T-cell (primary cell): ENCODE data around the gene MAU2. TPM values are rescaled to one million over a fixed set of nuclear protein-coding genes. Genes with fewer than 3 reads are reported as not detected.
A peak's percentile ranks its signal among the peaks of the same experiment; 100 is the strongest.

Source experiments
- ATAC-seq, 4 experiments: fragments of 200-7000 bp in 3 of 4; fragments of 150-1000 bp in 1 of 4; cut with Tn5 transposase; replicated peaks in 1 of 4; 1 replicate in 3 of 4; 2 replicates in 1 of 4; pipeline ENCODE4 v1.10.0; 2021; ENCODE audit warnings: moderate library complexity in 3 of 4, mild to moderate bottlenecking in 2 of 4, moderate number of reproducible peaks in 1 of 4
- CTCF ChIA-PET, 2 donors: fragments of 300-600 bp; sonication (Branson Sonifier 250); formaldehyde crosslinking; loops; one replicate each; lab custom pipeline; 2022; ENCODE audit warnings: antibody characterized with exemption in 2 of 2; lab: Charles Lee
- POLR2A ChIA-PET, 2 donors: fragments of 300-600 bp; sonication (Branson Sonifier 250); formaldehyde crosslinking; loops; one replicate each; lab custom pipeline; 2022; ENCODE audit warnings: antibody characterized with exemption in 2 of 2; lab: Charles Lee
- DNase-seq, 35 experiments: peaks; one replicate each; pipeline versions ENCODE4 v3.0.0 to v3.0.0-alpha.2; 2013 to 2023
- H3K27ac ChIP-seq: one replicate; pipeline ENCODE4 v1.5.1; 2013; ENCODE audit warnings: low read length
- H3K27me3 ChIP-seq, 2 experiments: replicated peaks in 1 of 2; 1 replicate in 1 of 2; 2 replicates in 1 of 2; pipeline versions ENCODE4 v1.6.1 to v1.7.0; 2013; ENCODE audit warnings: low read length in 1 of 2, mixed read lengths in 1 of 2; ENCODE audit not compliant: control insufficient read depth in 2 of 2, insufficient read depth in 2 of 2; ENCODE audit errors: extremely low read depth in 1 of 2
- H3K36me3 ChIP-seq, 2 donors: 1 replicate in 1 of 2; 2 replicates in 1 of 2; pipeline versions ENCODE4 v1.6.1 to v1.7.0; 2013; ENCODE audit warnings: low read length in 1 of 2; ENCODE audit not compliant: control insufficient read depth in 2 of 2, insufficient read depth in 1 of 2; ENCODE audit errors: extremely low read depth in 1 of 2
- H3K4me1 ChIP-seq, 2 experiments: 1 replicate in 1 of 2; 2 replicates in 1 of 2; pipeline versions ENCODE4 v1.6.1 to v1.7.0; 2013; ENCODE audit warnings: low read length in 2 of 2, mixed read lengths in 1 of 2; ENCODE audit not compliant: insufficient read depth in 2 of 2, control insufficient read depth in 1 of 2; ENCODE audit errors: extremely low read depth in 1 of 2
- H3K4me3 ChIP-seq, 2 donors: 1 replicate in 1 of 2; 2 replicates in 1 of 2; pipeline versions ENCODE4 v1.5.1 to v1.7.0; 2013; ENCODE audit warnings: mild to moderate bottlenecking in 2 of 2, low read length in 1 of 2, moderate library complexity in 1 of 2; ENCODE audit not compliant: control insufficient read depth in 1 of 2; ENCODE audit errors: extremely low read depth in 1 of 2
- H3K9me3 ChIP-seq: 2 replicates; pipeline ENCODE4 v1.7.0; 2013
- H3K27ac Mint-ChIP-seq, 2 donors: one replicate each; pipeline ENCODE4 v1.8.0; 2020 to 2021; ENCODE audit warnings: mild to moderate bottlenecking in 2 of 2, mixed read lengths in 2 of 2
- H3K27me3 Mint-ChIP-seq, 2 donors: one replicate each; pipeline ENCODE4 v1.8.0; 2021 to 2022; ENCODE audit warnings: mixed read lengths in 2 of 2
- H3K36me3 Mint-ChIP-seq: one replicate; pipeline ENCODE4 v1.8.0; 2021; ENCODE audit warnings: mixed read lengths
- H3K4me1 Mint-ChIP-seq, 3 donors: one replicate each; pipeline ENCODE4 v1.8.0; 2020 to 2022; ENCODE audit warnings: mixed read lengths in 3 of 3, mild to moderate bottlenecking in 1 of 3
- H3K4me3 Mint-ChIP-seq, 3 donors: one replicate each; pipeline ENCODE4 v1.8.0; 2020 to 2022; ENCODE audit warnings: mild to moderate bottlenecking in 3 of 3, mixed read lengths in 3 of 3, moderate library complexity in 3 of 3
- H3K9me3 Mint-ChIP-seq, 3 donors: one replicate each; pipeline ENCODE4 v1.8.0; 2020 to 2022; ENCODE audit warnings: mixed read lengths in 3 of 3
- WGBS: methylation state at CpG from one replicate; pipeline ENCODE4 v1.1.5; 2013; ENCODE audit warnings: missing lambda C conversion rate; ENCODE audit not compliant: insufficient coverage; 5-methylcytosine and 5-hydroxymethylcytosine counted together
- total RNA-seq, 35 experiments: library from RNA in 6 of 35; stranded (reverse) in 6 of 35; fragments of 120-200 nt in 1 of 35; gene quantifications; one replicate each; pipeline versions ENCODE4 v1.2.1 to v1.2.4 and lab custom pipeline; 2013 to 2026

Gene MAU2
- total RNA-seq, 5 donors from 2014 or later (not counting 1 experiment from before 2014, with no cell fraction given), result 143 to 159 (median 150) TPM

DNA sequence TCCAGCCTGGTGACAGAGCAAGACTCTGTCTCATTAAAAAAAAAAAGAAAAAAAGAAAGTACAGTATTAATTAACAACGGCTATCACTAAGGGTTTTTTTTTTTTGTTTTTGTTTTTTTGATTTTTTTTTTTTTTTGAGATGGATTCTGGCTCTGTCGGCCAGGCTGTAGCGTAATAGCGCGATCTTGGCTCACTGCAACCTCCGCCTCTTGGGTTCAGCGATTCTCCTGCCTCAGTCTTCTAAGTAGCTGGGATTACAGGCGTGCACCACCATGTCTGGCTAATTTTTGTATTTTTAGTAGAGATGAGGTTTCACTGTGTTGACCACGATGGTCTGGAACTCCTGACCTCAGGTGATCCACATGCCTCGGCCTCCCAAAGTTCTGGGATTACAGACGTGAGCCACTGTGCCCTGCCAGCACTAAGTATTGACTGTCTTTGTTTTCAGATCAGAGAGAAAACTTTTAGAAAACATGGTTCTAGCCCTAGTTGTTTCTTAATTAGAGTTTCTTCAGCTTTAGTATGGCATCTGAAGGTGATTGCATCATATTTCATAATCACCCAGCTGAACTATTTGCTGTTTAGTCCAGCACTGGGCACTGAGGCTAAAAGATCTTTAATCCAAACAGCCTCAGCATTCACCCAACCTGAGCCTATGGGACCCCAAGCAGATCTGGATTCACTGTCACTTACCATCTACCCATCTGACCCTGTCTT is 82.2 kb downstream of the MAU2 start:
- Histone ChIP-seq H3K27ac (no peak overlapping the region), H3K4me3 (no peak overlapping the region), H3K27me3 (no peaks in the 10 kb centered on the region), H3K4me1 (peaks cover 10 to 21% of the 10 kb centered on the region in 2 experiments), H3K36me3 (no peaks in the 10 kb centered on the region), H3K9me3 (no peaks in the 10 kb centered on the region)
- H3K36me3 Mint-ChIP-seq, result no peaks in the 10 kb centered on the region
- no peak for DNase-seq
- ATAC-seq, result no peak
- peak overlapping the region; percentile 72 to 79 for H3K27ac Mint-ChIP-seq
- no peaks in the 10 kb centered on the region for H3K27me3 Mint-ChIP-seq
- H3K9me3 Mint-ChIP-seq, result no peaks in the 10 kb centered on the region
- CTCF ChIA-PET, result interaction anchor here (1.4 to 2.1 kb wide), 2 partner anchors 86 to 87 kb away, joined by 8 to 9 read pairs; no protein-coding TSS in a partner anchor
- 100% methylated on average over 6 of the region's 11 CpGs for WGBS
- H3K4me3 Mint-ChIP-seq, result no peak overlapping the region
- POLR2A ChIA-PET, result interaction anchor here in 1 of 2 donors (0.7 kb wide), 1 partner anchor 386 kb away, joined by 4 read pairs; no protein-coding TSS in a partner anchor
- H3K4me1 Mint-ChIP-seq, result peaks cover 45 to 55% (median 52%) of the 10 kb centered on the region in 3 donors

DNA sequence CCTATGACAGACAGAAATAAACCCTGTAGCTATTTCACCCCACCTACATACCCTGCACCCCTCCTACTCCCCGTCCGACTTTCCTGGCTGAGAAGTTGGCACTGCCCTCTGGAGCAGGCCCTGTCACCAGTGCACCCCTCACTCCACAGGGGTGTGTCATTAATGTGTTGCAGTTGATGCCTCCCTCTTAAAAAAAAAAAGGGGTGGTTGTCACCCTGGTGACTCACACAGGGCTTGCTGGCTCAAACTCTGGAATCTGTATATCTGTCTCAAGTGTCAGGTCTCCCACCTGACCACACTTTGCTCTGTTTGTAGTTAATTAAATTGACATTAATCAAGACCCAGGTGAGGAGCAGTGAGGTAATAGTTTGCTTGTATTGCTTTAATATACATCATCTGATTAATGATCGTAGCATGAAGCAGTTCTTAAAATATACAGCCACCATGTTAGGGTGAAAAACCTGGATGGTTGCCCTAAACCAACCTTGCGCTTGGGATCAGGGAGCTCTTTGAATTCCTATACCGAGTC is 82.8 kb downstream of the MAU2 start:
- no peak for DNase-seq
- no peak for ATAC-seq
- Mint-ChIP-seq H3K4me1 (peaks cover 52 to 61% (median 58%) of the 10 kb centered on the region in 3 donors), H3K36me3 (no peaks in the 10 kb centered on the region), H3K27ac (peak overlapping the region; percentile 72 to 79), H3K4me3 (peak overlapping the region; percentile 37 to 95 (median 54)), H3K9me3 (no peaks in the 10 kb centered on the region), H3K27me3 (no peaks in the 10 kb centered on the region)
- no peaks in the 10 kb centered on the region for H3K27me3 ChIP-seq
- POLR2A ChIA-PET, result interaction anchor here in 1 of 2 donors (0.9 kb wide), 1 partner anchor 44 kb away, joined by 3 read pairs; no protein-coding TSS in a partner anchor
- no peak overlapping the region for H3K4me3 ChIP-seq
- CTCF ChIA-PET, result interaction anchor here in 1 of 2 donors (1.0 kb wide), 1 partner anchor 39 kb away, joined by 3 read pairs; no protein-coding TSS in a partner anchor
- WGBS, result 85% methylated on average over 2 of the region's 5 CpGs
- H3K4me1 ChIP-seq, result peaks cover 13 to 21% of the 10 kb centered on the region in 2 experiments
- H3K36me3 ChIP-seq, result no peaks in the 10 kb centered on the region
- peak overlapping the region; percentile 11 for H3K27ac ChIP-seq
- H3K9me3 ChIP-seq, result no peaks in the 10 kb centered on the region

DNA sequence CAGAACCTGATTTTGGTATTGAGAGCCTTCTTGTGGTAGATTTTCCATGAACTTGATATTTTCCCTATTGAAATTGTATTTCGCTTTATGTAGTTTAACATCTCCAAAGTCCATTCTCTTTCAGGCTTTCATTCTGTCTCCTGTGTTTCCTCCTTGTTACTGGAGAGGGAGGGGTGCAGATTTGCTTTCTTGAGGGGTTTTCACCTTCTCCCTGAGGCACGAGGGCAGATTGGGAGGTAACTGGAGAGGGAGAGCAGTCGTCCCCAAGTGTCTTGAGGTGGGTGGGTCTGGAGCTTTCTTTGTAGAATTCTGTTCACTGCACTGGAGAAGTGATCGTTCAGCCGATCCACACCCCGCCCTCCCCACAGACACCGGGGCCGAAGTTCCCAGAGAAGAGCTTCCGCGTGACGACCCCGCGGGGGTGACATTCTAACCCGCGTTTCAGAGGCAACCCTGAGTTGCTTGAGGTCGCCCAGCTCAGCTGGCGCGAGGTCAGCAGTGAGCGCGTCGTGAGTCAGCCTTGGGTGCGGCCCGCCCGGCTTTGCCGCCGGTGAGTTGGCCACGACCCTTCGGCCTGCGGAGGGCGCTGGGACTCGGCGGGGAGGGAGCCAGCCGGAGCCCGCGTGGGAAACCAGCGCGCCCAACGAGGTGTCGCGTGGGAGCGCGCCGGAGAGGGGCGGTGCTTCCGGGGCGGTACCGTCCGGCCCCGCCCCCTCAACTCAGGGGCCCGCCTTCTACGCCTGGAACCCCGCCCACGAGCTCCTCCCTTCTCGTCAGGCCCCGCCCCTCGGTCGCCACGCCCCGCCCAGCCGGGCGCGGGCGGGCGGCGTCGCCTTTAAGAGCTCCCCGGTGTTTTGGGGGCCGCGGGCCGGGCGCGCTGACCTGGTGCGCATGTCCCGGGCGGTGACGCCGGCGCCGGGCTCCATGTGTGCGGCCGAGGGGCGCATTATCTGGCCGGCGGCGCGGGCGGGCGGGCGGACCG is 84.5 kb downstream of the MAU2 start, which contains the start of gene GATAD2A:
TSS of gene GATAD2A (plus strand) at position 797 of the 982 bp plus-strand sequence. CDS start 59,671 bp downstream, outside the sequence.
- Histone ChIP-seq H3K4me3 (peak within 1 kb of the TSS; percentile 68 to 69), H3K27ac (peak within 1 kb of the TSS; percentile 76), H3K27me3 (no peaks in the 10 kb centered on the region), H3K36me3 (no peaks in the 10 kb centered on the region), H3K9me3 (no peaks in the 10 kb centered on the region), H3K4me1 (peaks cover 13 to 38% of the 10 kb centered on the region in 2 experiments)
- Mint-ChIP-seq H3K4me1 (peaks cover 59 to 69% (median 65%) of the 10 kb centered on the region in 3 donors), H3K36me3 (no peaks in the 10 kb centered on the region), H3K9me3 (no peaks in the 10 kb centered on the region), H3K4me3 (peak within 1 kb of the TSS; percentile 95), H3K27ac (peak within 1 kb of the TSS; percentile 91 to 95), H3K27me3 (no peaks in the 10 kb centered on the region)
- DNase-seq, result peak; percentile 72 to 95 (median 86)
- ChIA-PET POLR2A (interaction anchor here (0.6 to 0.9 kb wide), 9 partner anchors 10 to 338 kb away, joined by 3 to 7 read pairs (median 3); no protein-coding TSS in a partner anchor), CTCF (interaction anchor here (0.5 to 2.9 kb wide), 10 partner anchors 9 to 85 kb away, joined by 3 to 31 read pairs (median 4); no protein-coding TSS in a partner anchor)
- peak; percentile 79 to 89 (median 83) for ATAC-seq
- under 1% methylated on average over 80 of the region's 90 CpGs for WGBS

GRCh38 chr19:19405971-19406877 is 85.6 kb downstream of the MAU2 start:
- Mint-ChIP-seq H3K4me3 (peak overlapping the region; percentile 95), H3K36me3 (no peaks in the 10 kb centered on the region), H3K27me3 (no peaks in the 10 kb centered on the region), H3K27ac (peak overlapping the region; percentile 91 to 95), H3K9me3 (no peaks in the 10 kb centered on the region), H3K4me1 (peaks cover 68 to 78% (median 75%) of the 10 kb centered on the region in 3 donors)
- ATAC-seq, result peak; percentile 13 to 37 (median 24)
- Histone ChIP-seq H3K27me3 (no peaks in the 10 kb centered on the region), H3K36me3 (no peaks in the 10 kb centered on the region), H3K4me1 (peaks cover 14 to 48% of the 10 kb centered on the region in 2 experiments), H3K9me3 (no peaks in the 10 kb centered on the region), H3K27ac (peak overlapping the region; percentile 61), H3K4me3 (peak overlapping the region; percentile 68 to 69)
- ChIA-PET CTCF (interaction anchor here (0.5 to 2.9 kb wide), 10 partner anchors 10 to 86 kb away, joined by 3 to 31 read pairs (median 4); no protein-coding TSS in a partner anchor), POLR2A (interaction anchor here in 1 of 2 donors (0.9 kb wide), 1 partner anchor 84 kb away, joined by 3 read pairs; no protein-coding TSS in a partner anchor)
- peak in 23 of 35 experiments; percentile 10 to 61 (median 23) for DNase-seq
- under 1% methylated on average over 85 of the region's 87 CpGs for WGBS

DNA sequence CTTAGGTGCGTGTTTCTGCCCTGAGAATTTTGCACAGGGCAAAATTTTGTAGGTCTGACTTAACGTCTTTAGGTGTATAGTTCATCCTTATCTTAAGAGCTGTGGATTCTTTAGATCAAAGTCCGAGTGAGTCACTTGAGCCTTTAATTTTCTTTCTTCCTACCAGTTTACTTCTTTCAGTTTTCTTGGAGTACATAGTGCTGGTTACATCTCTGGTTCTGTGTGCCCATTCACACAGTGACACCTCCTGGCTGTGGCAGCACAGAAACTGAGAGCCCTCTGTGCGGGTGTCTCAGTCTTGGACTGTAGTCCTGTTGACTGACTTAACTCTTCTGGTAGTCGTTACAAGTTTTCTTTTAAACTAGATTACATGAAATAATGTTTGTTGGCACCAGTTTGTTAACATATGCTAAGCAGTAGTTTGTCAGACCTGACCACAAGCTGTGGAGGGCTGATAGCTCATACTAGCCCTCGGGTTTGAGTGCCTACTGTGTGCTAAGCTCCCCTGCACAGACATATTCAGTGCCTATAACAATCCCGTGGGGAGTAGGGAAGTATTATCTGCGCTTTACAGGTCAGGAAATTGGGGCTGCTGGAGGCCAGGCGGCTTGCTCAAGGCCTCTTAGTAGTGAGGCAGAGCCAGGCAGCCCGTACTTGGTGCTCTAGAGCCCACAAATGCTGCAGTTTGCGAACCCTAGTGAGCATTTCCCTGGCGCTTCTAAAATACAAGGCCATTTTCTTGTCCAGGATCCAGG is 86.4 kb downstream of the MAU2 start:
- 72% methylated on average over 4 of the region's 12 CpGs for WGBS
- H3K36me3 ChIP-seq, result no peaks in the 10 kb centered on the region
- no peaks in the 10 kb centered on the region for H3K27me3 Mint-ChIP-seq
- ChIA-PET CTCF (interaction anchor here (0.5 to 2.9 kb wide), 9 partner anchors 40 to 86 kb away, joined by 3 to 31 read pairs (median 3); no protein-coding TSS in a partner anchor), POLR2A (no interaction called here)
- peak overlapping the region; percentile 95 for H3K4me3 Mint-ChIP-seq
- H3K4me1 ChIP-seq, result peaks cover 14 to 52% of the 10 kb centered on the region in 2 experiments
- no peaks in the 10 kb centered on the region for H3K36me3 Mint-ChIP-seq
- peak overlapping the region; percentile 91 to 95 for H3K27ac Mint-ChIP-seq
- H3K9me3 Mint-ChIP-seq, result no peaks in the 10 kb centered on the region
- H3K27ac ChIP-seq, result peak overlapping the region; percentile 61
- peak overlapping the region; percentile 68 to 69 for H3K4me3 ChIP-seq
- peak in 28 of 35 experiments; percentile 22 to 68 (median 38) for DNase-seq
- no peaks in the 10 kb centered on the region for H3K9me3 ChIP-seq
- H3K4me1 Mint-ChIP-seq, result peaks cover 73 to 78% (median 77%) of the 10 kb centered on the region in 3 donors
- peak; percentile 25 to 45 (median 32) for ATAC-seq
- no peaks in the 10 kb centered on the region for H3K27me3 ChIP-seq
